GM10847 (cell line): ENCODE data around the gene CLVS2.

Experiments
- POLR2A ChIP-seq: IDR thresholded peaks from 2 replicates; pipeline ENCODE4 v1.6.1; 2011; ENCODE audit not compliant: insufficient read length; ENCODE audit errors: extremely low read depth

The CLVS2 gene

GRCh38 chr6:123064038-123064437, 68.0 kb downstream of the CLVS2 start:
- TF ChIP-seq POLR2A: no peak

DNA sequence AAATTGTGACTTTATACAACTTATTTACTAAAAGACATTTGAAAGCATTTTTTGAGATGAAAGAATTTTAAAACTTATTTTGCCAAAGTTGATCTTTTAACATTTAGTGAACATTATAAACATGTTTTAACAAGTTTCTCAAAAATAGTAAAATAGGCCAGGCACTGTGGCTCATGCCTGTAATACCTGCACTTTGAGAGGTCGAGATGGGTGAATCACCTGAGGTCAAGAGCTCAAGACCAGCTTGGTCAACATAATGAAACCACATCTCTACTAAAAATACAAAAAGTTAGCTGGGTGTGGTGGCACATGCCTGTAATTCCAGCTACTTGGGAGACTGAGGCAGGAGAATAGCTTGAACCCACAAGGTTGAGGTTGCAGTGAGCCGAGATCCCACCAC, 78.6 kb downstream of the CLVS2 start:
- no peak for TF ChIP-seq POLR2A

DNA sequence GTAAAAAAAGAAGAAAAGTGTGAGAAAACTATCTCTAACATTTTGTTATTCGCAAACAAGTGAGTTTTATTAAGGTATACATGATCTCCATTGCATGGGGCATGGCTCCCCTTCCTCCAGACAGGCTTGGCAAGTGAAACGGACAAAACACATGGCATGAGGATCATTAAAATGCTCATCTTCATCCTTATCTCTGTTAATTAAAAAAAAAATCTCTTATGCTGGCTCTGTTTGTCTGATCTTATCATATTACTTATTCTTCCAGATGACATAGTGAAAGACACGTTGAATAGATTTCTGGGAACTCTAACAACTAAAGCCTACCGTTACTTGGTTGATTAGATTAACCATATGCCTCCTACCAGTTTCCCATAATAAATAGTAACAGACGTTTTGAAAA, 89.4 kb downstream of the CLVS2 start:
- TF ChIP-seq POLR2A: no peak

DNA sequence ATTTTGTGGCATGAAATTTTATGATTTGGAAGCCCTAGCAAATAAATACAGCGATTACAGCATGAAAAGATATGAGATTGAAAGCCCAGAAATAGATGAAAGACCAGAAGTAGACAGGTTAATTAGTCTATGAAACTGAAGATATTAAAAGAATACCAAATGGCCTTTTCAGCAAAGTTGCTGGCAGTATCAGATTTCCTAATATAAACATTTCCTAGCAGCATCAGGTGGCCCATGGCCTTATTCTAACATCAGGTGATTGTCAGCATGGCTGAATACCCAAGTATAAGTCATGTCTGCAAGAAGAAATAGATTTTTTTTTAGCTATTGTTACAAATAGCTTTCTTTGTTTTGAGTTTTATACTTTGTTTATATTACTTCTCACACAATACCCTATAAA, 93.2 kb downstream of the CLVS2 start:
- no peak for TF ChIP-seq POLR2A

GRCh38 chr6:123091091-123091895, 95.3 kb downstream of the CLVS2 start:
- no peak for TF ChIP-seq POLR2A

- no peak for TF ChIP-seq POLR2A
Measured at GRCh38 chr6:123091896-123092271, 95.8 kb downstream of the CLVS2 start.

DNA sequence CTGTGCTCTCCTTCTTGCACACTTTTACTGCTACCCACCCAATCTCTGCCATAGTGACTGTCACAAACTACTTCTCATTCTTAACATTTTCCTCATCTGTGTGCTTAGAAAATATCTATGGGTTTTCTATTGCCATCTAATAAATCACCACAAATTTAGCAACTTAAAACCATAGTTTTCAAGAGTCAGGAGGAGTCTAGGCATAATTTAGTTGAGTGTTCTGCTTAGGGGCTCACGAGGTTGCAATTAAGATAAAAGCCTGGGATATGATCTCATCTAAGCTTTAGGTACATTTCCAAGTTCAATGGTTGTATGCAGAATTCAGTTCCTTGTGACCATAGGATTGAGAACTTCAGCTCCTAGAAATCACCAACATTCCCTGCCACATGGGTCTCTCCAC, 98.8 kb downstream of the CLVS2 start:
- TF ChIP-seq POLR2A: no peak

DNA sequence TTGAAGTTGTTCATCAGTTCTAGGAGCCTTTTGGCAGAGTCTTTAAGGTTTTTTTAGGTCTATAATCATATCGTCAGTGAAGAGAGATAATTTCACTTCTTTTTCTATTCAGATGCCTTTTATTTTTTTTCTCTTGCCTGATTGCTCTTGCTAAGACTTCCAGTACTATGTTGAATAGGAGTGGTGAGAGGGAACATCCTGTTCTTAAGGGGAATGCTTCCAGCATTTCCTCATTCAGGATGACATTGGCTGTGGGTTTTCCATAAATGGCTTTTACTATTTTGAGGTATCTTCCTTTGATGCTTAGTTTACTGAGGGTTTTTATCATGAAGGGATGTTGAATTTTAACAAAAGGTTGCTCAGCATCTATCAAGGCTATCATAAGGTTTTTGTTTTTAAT, 109.5 kb downstream of the CLVS2 start:
- no peak for TF ChIP-seq POLR2A

DNA sequence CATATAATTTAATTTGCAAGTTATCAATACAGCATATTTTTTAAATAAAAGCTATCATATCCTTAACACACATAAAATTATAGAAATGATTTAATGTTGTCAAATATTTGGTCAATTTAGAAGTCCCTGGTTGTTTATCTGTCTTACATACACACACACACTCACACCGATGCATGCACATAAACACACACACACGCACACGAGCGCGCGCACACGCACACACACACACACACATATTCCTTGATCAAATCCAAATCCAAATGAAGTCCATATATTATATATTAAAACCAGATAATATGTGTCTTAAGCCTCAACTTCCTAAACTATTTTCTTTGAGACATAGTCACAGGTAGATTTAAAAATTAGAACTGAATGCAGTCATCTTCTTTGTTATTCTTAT, 120.3 kb downstream of the CLVS2 start:
- no peak for TF ChIP-seq POLR2A

GRCh38 chr6:123117145-123117908, 121.3 kb downstream of the CLVS2 start:
- TF ChIP-seq POLR2A: no peak

GRCh38 chr6:123118811-123119210, 122.8 kb downstream of the CLVS2 start:
- TF ChIP-seq POLR2A: no peak
